AG04450 (cell line): ENCODE measurements around the gene CNEP1R1. TPM values are rescaled to one million over a fixed set of nuclear protein-coding genes. Genes with fewer than 3 reads are reported as not detected.

Experiments
- CTCF ChIA-PET: fragments of 300-600, 350-600 bp; formaldehyde crosslinking; extraction: SDS; loops from one replicate; lab custom pipeline; 2022; ENCODE audit warnings: antibody characterized with exemption, inconsistent platforms; lab: Charles Lee
- POLR2A ChIA-PET: fragments of 350-600 bp; formaldehyde crosslinking; extraction: SDS; loops from one replicate; lab custom pipeline; 2021; ENCODE audit warnings: antibody characterized with exemption, inconsistent platforms; lab: Yijun Ruan, JAX
- DNase-seq: peaks from one replicate; pipeline ENCODE4 v3.0.0-alpha.2; 2011; ENCODE audit warnings: low read depth, low spot score
- H3K27ac ChIP-seq: one replicate; pipeline ENCODE4 v1.5.1; 2012; ENCODE audit warnings: low read depth, low read length, control low read depth
- H3K27me3 ChIP-seq: one replicate; pipeline ENCODE4 v1.6.0; 2012; ENCODE audit warnings: low read length; ENCODE audit not compliant: control insufficient read depth, insufficient read depth
- H3K4me3 ChIP-seq: 2 replicates; pipeline ENCODE4 v1.5.1; 2011; ENCODE audit warnings: mild to moderate bottlenecking, low read depth, low read length, control low read depth
- H3K9me3 ChIP-seq: 2 replicates; pipeline ENCODE4 v1.5.1; 2012; ENCODE audit warnings: low read length; ENCODE audit not compliant: control insufficient read depth, insufficient read depth
- CTCF ChIP-seq: IDR thresholded peaks from 2 replicates; pipeline ENCODE4 v1.5.1; 2011; ENCODE audit warnings: low read depth, low read length, control low read depth, inconsistent platforms
- polyA plus RNA-seq: library from polyadenylated mRNA; depleted of rRNA; stranded (reverse); fragments of >200 nt; gene quantifications from 2 replicates; pipeline ENCODE4 v1.2.3, GENCODE V29; 2011

Gene CNEP1R1
- polyA plus RNA-seq, 1 experiment = 33.0 TPM

DNA sequence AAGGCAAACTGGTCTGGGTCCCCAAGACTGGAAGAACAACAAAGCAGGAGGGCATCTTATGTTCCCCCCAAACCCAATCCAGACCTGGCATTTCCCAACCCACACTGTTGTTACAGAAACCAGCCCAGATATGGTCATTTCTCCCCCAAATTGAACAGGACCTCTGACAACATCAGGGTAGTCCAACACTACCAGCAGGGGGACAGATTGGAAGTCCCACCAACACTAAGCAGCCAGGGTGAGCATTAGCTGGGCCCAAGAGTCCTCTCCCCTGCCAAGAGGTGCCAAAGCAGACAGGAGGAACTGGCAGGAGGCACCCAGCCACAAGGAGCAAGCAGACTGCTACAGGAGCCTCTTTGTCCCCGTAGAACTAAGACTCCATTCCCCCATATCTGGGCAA lies 29.3 kb upstream of the CNEP1R1 start:
- no peaks in the 10 kb centered on the region for H3K27me3 ChIP-seq
- no peak for DNase-seq
- H3K27ac ChIP-seq = no peak overlapping the region
- POLR2A ChIA-PET = no interaction called here
- no peaks in the 10 kb centered on the region for H3K9me3 ChIP-seq
- TF ChIP-seq CTCF = no peak
- H3K4me3 ChIP-seq = no peak overlapping the region
- CTCF ChIA-PET = no interaction called here

DNA sequence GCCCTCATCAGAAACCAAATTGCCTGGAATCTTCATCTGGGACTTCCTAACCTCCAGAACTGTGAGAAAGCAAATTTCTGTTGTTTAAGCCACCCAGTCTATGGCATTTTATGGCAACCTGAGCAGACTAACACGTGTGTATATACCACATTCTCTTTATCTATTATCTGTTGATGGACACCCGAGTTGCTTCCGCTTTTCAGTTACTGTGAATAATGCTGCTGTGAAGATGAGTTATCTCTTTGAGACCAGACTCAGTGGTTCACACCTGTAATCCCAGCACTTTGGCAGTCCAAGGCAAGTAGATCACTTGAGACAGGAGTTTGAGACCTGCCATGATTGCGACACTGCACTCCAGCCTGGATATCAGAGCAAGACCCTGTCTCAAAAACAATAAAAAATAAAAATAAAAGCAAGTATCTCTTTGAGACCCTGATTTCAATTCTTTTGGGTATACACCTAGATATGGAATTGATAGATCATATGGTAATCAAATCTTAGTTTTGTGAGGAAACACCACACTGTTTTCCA lies 27.2 kb upstream of the CNEP1R1 start:
- no peak for TF ChIP-seq CTCF
- POLR2A ChIA-PET = no interaction called here
- Histone ChIP-seq H3K9me3 (no peaks in the 10 kb centered on the region), H3K27ac (no peak overlapping the region), H3K4me3 (no peak overlapping the region), H3K27me3 (no peaks in the 10 kb centered on the region)
- CTCF ChIA-PET = no interaction called here
- DNase-seq = no peak

GRCh38 chr16:49998991-49999390 lies 26.0 kb upstream of the CNEP1R1 start:
- H3K27ac ChIP-seq = no peak overlapping the region
- DNase-seq = no peak
- CTCF ChIA-PET = no interaction called here
- H3K27me3 ChIP-seq = no peaks in the 10 kb centered on the region
- POLR2A ChIA-PET = no interaction called here
- no peak for TF ChIP-seq CTCF
- H3K9me3 ChIP-seq = no peaks in the 10 kb centered on the region
- H3K4me3 ChIP-seq = no peak overlapping the region

- H3K27ac ChIP-seq = no peak overlapping the region
- no peak overlapping the region for H3K4me3 ChIP-seq
- no peaks in the 10 kb centered on the region for H3K9me3 ChIP-seq
- DNase-seq = no peak
- ChIA-PET POLR2A (no interaction called here), CTCF (no interaction called here)
- no peak for TF ChIP-seq CTCF
- no peaks in the 10 kb centered on the region for H3K27me3 ChIP-seq
Measured at GRCh38 chr16:50001144-50001543, 23.9 kb upstream of the CNEP1R1 start.

- CTCF ChIA-PET = no interaction called here
- TF ChIP-seq CTCF = no peak
- Histone ChIP-seq H3K9me3 (no peaks in the 10 kb centered on the region), H3K4me3 (no peak overlapping the region), H3K27ac (no peak overlapping the region), H3K27me3 (no peaks in the 10 kb centered on the region)
- POLR2A ChIA-PET = no interaction called here
- no peak for DNase-seq
Measured at GRCh38 chr16:50002190-50002589, 22.8 kb upstream of the CNEP1R1 start.
